HG02642 (cell line): ENCODE results near the gene FMN1.

ENCODE experiments used
- ATAC-seq: cut with Tn5 transposase; IDR thresholded peaks from one replicate; pipeline ENCODE4 v1.9.1; 2021; ENCODE audit warnings: mild to moderate bottlenecking; ENCODE audit not compliant: unreplicated experiment, poor library complexity

FMN1 gene

DNA sequence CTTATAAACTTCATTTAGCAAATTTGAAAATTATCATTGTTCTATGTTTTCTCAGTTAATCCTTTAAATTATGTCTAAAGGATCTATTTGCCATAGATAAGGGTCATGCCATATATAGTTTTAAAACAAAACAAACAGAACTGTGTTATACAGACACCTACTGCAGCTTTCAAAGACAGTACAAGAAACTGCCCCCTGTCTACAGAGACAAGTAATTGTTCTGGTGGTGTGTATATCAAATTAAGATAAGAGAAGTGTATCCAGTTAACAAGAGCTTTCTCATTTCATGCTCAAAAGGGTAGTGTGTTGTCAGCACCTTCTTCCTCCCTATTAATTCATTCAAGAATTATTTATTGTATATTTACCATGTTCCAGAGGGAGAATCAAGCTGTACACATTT is 201.2 kb downstream of the FMN1 start:
- ATAC-seq = no peak

DNA sequence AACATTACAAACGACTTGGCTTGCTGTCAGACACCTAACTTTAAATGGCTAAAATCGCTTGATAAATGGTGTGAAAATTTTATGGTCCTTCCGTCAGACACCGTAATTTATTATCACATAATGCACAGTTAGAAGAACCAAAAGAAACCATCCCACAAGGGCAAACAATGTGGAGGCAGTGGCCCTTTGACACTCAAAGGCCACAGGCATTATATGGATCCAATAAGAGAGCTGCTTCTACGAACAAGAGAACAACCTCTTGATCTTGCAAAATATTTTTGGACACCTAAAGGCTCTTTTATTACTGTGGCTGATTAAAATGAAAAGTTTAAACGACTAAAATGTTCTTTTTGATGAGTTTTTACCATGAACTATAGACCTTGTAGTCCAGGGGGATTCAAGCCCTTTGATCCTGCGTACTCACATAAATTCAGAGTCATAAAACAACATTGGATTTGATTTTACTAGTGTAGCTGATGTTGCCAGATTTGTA is 202.8 kb downstream of the FMN1 start:
- no peak for ATAC-seq

DNA sequence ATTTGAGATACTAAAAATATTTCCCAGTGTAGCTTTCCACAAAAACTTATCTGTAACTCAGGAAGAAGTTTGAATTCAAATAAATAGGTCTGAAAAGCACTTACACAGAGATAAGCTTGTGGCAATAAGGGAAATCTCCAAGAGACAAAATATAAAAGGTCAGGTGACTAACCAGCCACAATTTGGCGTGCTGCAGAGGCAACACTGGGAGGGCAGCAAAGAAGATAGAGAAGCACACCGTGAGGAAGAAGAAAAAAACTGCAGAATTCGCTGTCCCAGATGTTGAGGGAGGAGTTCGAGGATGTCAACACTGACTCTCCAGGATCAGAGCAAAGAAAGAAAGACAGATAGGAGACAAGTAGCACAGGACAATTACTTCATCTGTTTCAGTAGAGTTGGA is 204.4 kb downstream of the FMN1 start:
- no peak for ATAC-seq

DNA sequence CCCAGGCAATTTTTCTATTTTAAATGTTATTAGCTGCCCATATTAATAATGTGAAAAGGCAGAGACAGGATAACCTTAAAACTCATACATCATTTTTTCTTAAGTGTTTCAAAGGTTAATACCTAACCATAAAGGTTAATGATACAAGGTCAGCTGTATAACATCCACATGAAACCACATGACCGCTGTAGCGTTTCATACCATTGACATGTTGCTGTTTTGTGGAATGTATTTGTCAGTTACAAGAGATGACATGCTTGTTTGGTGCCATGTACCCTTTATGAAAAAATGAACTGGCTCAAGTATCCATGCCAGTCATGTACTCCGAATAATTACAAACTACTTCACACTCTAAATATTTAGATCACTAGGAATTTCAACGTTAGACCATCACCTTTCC is 207.4 kb downstream of the FMN1 start:
- ATAC-seq = no peak

DNA sequence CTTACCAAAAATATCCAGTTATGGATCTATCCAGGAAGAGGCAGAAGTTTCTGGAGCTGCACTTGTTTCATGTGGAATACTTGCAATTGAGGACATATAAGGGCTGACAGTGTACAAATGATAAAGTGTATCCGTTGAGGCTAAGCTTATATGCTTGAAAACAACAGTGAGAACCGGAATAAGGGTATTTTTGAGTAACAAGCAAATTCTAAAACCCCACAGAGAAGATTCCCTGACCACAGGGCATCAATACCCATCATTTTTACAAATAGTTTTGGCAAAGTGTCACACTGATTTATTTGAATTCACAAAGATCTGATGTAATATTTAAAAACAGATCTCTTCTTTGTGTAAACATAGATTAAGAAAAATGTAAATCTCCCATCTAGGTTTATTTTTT is 208.4 kb downstream of the FMN1 start:
- ATAC-seq = no peak

DNA sequence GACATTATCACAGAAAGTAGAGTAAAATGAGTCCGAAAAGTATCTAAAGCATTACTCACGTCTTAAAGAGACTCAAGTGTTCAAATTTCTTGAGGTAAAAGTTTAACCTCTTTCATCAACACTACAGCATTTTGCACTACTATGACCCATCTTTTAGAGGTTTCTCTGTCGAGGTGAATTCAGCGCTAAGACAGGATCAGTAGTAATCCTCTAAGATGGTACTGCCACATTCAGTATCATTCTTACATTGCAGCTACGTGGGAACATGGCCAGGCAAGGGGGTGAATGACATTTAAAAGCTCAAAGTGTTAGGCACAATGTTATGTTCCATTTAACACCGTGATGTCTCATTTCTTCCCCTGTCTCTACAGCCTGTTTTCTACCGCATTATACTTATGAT is 210.8 kb downstream of the FMN1 start:
- no peak for ATAC-seq

DNA sequence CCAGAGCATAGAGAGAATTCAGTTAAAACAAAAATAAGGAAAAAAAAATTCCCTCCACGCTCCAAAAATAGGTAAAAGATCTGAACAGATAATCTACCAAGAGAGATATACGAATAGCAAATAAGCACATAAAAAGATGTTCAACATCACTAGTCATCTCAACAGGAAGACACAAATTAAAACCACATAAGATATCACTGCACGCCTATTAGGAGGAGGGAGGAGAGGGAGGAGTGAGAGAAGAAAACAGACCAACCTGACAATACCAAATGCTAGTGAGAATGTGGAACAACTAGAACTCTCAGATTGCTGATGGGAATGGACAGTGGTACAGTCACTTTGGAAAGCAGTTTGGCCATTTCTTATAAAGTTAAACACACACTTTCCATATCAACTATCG is 212.5 kb downstream of the FMN1 start:
- no peak for ATAC-seq

DNA sequence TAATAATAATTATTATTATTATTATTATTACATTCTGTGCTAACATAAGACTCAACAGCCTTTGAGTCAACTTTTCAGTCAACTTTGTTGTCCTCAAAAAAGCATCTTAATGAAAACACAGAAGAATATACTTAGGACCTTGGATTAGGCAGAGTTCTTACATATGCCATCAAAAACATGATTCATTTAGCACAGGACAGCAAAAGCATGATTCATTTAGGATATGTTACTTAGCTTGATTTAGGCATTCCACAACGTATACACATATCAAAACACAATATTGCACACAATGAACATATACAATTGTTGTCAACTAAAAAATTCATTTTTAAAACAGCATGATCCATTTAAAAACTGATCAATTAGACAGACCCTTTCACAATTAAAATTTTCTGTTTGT is 213.0 kb downstream of the FMN1 start:
- ATAC-seq = no peak

DNA sequence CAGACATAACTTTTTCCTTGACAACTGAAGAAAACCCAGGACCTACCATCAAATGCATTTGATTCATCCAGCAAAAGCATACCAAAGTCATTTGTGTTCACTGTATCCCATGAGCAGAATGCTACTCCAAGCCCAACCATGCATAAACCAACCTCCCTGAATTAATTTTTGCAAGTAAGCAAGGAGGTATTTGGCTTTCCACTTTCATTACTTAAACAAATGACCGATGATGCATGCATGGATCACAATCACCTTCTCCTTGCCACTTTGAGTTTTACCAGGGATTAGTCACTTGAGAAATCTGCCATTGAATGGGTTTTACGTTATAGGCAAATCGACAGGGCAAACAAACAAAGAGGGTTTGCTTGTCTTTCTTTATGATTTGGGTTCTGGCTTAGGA is 214.8 kb downstream of the FMN1 start:
- no peak for ATAC-seq

DNA sequence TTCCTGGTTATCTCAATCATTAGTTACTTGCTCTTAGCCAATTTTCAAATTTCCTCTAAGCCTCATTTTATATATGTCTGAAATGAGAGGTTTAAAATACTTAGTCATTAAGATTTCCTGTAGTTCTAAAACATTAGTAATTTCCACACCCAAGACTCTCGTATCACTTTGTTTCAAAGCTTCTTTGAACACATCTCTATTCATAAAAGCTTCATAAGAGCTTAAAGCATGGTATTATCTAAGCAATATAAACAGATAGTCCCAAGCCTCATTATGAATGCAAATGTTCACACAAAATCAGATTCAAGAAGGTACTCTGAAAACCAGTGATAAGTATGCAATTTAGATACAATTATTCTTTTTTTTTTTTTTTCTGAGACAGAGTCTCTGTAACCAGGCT is 217.0 kb downstream of the FMN1 start:
- ATAC-seq = no peak

DNA sequence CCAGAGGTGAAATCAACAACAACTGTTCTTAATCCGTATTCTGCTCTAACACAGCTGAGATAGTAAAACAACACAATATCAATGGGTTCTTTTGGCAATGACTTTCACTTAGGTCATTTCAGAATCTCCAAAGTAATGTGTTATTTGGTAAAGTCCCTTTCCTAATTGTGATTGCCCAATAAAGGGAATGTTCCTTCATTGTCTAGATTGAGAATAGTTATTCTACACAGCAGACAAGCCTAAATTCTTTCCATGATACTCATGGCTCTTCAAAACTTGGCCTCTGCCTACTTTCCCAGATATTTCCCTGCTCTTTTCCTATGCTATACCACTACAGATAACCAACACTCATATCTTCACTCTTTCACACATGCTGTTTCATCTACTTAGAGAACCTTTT is 219.8 kb downstream of the FMN1 start:
- ATAC-seq = no peak

DNA sequence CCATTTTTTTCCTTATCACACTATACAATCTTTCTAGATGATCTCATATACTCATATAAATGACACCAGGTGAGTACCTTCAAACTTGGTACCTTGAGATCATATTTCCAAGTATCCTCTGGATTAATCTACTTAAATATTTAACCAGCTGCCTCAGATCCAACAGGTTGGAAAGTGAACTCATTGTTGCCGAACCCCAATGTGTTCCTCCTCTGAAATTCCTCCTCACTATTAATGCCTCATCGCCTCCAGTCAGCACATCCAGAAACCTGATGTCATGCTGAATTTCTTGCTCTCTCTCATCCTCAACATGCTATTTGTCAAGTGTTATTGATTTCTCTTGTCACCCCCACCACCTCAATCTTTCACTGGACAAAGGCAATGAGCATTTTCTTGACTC is 221.8 kb downstream of the FMN1 start:
- no peak for ATAC-seq

DNA sequence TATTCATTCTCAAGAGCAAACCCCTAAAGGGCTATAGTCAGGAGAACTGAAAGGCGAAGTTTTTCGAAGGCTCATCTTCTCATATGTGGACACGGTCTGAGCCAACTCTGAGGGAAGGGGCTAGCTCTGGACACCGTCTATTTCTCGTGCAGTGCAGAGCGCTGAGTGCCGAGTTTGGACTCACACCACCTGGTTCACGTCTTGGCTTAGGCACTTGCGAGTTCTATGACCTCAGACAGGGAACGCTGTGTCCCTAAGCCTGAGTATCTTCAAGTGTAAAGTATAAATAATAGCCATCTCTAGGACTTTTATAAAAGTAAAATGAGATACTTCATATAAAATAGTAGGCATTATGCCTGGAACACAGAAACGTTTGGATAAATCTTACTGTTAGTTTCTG is 223.7 kb downstream of the FMN1 start:
- no peak for ATAC-seq

DNA sequence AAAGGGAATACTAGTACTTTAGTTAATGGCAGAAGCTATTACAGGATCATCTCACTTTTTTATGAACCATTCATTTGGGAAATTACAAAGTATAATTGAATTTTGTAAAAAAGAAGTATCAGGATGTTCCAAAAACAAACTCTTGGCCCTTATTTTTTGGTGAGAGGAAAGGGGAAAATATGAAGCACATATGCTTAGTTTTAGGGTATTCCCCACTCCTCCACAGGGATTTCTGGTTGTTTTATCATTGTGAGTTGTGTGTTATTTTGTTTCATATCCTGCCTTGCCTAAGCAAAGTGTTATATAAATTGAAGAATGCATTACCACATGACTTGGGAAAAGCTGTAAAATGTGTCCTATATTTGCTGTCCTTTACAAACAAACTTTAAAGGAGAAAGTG is 227.0 kb downstream of the FMN1 start:
- no peak for ATAC-seq

DNA sequence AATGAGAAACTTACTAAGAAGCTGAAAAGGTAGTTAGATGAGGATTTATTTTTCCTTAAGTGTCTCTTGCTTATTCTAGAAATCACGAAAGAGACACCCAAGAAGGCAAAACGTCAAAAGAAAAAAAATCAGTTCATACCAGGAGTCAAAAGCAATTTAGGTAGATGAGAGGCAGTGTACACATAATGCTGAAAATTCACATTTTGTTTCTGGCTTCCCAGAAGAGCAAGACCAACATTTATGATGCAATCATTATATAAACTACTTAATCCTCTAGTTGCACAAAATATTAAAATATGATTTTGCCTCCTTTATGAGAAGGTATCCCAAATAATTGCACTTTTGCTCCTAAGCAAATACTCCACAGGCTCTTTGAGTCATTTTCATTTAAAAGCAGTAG is 228.0 kb downstream of the FMN1 start:
- ATAC-seq = no peak

DNA sequence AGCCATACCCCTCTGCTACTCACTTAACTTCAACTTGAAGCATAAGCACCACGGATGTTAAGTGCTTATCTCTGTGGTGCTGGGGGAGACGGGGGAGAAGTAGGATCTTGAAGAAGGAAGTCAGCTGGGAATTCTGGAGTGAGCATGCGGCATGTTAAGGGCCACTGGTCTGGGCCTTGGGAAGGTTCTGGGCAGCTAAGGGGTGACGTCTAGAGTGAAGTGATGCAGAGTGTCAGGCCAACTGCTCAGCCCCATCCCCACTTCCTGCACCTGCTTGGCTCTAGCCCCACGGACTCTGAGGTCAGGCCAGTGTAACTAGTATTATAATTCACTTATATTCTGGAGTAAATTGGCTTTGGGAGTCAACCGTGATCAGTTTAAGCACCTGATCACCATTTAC is 228.6 kb downstream of the FMN1 start:
- no peak for ATAC-seq

DNA sequence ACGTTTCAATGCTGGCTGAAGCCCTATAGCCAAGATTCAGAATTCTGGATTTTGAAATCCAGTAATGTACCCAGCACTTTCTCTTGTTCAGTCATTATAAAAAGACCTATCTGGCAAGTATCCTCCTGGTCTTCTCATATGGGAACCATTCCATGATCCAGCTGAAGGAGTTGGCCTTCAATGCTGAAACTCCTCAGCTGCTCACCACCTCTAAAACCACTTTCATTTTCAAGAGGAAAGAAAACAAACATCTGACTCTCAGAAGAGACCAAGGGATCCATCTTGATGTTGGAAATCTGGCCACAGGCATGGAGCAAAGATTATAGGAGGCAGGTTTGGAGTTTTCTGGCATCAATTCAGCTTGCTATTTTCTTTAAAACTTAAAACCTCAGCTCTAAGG is 235.4 kb downstream of the FMN1 start:
- ATAC-seq = no peak

DNA sequence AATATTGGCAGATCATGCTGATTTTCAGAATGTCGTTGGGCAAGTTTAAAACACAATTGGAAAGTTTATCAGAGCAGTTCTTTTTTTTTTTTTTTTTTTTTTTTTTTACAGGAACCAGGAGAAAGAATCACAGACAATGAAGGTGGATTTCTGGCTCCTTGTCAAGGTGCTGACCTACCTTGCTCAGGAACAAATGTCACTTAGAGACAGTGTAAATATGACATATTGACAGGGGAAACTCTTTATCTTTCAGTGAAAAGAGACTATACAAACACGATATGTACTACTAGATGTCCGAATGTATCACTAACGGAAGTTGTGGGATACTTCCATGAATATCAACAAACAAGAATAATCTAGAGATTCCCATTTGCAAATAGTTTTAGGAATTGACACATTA is 237.3 kb downstream of the FMN1 start:
- ATAC-seq = no peak

DNA sequence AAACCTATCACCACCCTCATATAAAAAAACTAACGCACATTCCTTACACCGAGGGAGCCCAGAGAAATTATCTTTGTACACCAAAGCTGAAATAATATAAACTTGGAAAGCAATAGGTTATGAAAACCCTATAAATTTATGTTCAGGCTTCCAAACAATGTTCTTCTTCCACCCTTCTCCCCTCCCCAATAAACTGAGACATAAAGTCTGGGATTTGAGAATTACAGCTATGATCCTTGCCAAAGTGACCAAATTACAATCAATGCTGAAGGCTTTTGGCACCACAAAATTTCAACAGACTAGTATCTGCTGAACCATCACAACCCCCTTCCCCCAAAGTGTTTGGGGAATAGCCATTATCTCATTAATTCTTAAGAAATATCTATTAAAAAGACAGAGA is 237.8 kb downstream of the FMN1 start:
- no peak for ATAC-seq

DNA sequence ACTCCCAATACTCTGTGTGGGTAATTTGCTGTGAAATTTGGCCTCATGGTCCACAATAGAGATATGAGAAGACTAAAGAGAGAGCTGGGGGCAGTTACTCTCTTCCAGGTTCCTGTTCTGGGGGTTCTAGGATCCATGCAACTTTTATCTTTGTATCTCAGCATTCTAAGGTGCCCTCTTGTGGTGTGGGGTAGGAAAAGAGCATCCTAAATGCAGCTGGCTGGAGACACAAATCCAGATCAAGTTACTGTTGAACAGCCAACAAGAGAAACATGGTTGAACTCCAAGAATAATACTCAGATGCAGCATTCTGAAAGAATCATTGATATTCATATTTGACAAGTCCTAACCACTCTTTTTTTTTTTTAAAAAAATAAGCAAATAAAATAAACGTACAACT is 238.5 kb downstream of the FMN1 start:
- ATAC-seq = no peak

DNA sequence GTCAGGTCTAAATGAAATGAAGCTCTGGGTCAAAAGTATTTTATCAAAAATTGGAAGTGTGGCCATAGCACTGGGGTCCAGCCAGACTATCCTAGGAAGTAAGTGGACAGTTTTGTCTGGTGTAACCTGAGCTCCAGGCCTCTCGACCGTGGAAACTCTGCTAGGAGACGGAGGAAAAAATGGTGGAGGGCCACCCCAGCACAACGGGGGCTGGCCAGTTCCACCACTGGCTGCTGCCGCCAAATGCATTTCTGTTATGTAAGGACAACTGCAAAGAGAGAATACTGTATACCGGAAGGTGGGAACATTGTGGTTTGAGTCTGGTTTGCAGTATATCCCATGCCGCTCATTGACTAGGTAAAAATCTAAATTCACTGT is 241.0 kb downstream of the FMN1 start:
- no peak for ATAC-seq

DNA sequence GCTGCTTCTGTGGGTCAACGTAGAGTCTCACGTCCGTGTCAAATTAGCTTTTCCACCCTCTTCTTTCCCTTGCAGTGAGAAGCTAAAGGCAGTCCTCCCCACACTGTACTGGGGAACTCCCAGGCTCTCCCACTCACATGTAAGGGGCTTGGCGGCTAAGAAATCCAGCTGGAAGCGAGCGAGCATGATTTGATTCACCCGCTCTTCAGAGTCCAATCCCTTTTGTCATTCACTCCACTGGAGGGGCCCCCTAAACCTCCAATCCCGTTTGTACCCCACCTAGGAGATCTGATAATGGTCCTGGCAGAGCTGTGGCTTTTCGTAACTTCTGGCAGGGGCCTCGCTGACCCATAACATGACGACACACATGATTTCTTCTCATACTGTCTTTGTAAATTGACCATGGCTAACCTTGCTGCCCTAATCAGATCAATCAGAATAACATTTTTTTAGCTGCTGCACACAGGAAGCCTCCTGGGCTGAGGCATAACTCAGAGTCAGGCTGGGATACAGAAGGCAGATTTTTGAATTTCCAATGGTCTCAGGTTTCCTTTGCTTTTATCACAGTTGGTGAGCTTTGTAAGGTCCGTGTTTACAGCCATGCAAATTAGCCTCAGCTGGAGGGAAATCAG is 241.5 kb downstream of the FMN1 start:
- no peak for ATAC-seq
